GM18867 (cell line): ENCODE results near the gene GPR152.
A peak's percentile ranks its signal among the peaks of the same experiment; 100 is the strongest.
"Not testable (repeated sequence)": the region's sequence is repeated elsewhere in the genome, so short reads cannot be mapped to it uniquely, and the experiment has no call there.

ENCODE experiments used
- ATAC-seq: cut with Tn5 transposase; IDR thresholded peaks from one replicate; pipeline ENCODE4 v1.9.1; 2021; ENCODE audit warnings: mild to moderate bottlenecking, moderate library complexity; ENCODE audit not compliant: unreplicated experiment

GPR152 gene

GRCh38 chr11:67431346-67432249 lies 20.9 kb downstream of the GPR152 start:
- no peak for ATAC-seq

GRCh38 chr11:67429722-67430121 lies 22.8 kb downstream of the GPR152 start:
- ATAC-seq, result no peak

- no peak for ATAC-seq
Observed at GRCh38 chr11:67429038-67429668, 23.4 kb downstream of the GPR152 start.

GRCh38 chr11:67428052-67429001 lies 24.2 kb downstream of the GPR152 start, which contains the start of gene RPS6KB2:
Gene RPS6KB2, plus strand, starts transcription at chr11:67428494. Its CDS starts 52 bp downstream, at chr11:67428546.
- peak; percentile 81 for ATAC-seq

GRCh38 chr11:67427364-67427859 lies 25.1 kb downstream of the GPR152 start:
- ATAC-seq, result not testable (repeated sequence)

- ATAC-seq, result no peak
Observed at GRCh38 chr11:67423891-67424613, 28.5 kb downstream of the GPR152 start.

- ATAC-seq, result no peak
Observed at GRCh38 chr11:67423466-67423865, 29.1 kb downstream of the GPR152 start.

GRCh38 chr11:67422891-67423290 lies 29.6 kb downstream of the GPR152 start:
- no peak for ATAC-seq

GRCh38 chr11:67421430-67422031 lies 31.0 kb downstream of the GPR152 start:
- ATAC-seq, result no peak

GRCh38 chr11:67420646-67421429 lies 31.7 kb downstream of the GPR152 start:
- peak; percentile 83 for ATAC-seq

- ATAC-seq, result no peak
Observed at GRCh38 chr11:67420147-67420645, 32.3 kb downstream of the GPR152 start.

- ATAC-seq, result no peak
Observed at GRCh38 chr11:67419325-67420049, 33.0 kb downstream of the GPR152 start.

GRCh38 chr11:67418476-67419281 lies 33.9 kb downstream of the GPR152 start:
- no peak for ATAC-seq

- ATAC-seq, result no peak
Observed at GRCh38 chr11:67417425-67417824, 35.1 kb downstream of the GPR152 start.

- no peak for ATAC-seq
Observed at GRCh38 chr11:67416416-67417335, 35.9 kb downstream of the GPR152 start.
